Smooth muscle cell (in vitro differentiated cells): ENCODE results near the gene APCDD1L. TPM values are rescaled to one million over a fixed set of nuclear protein-coding genes. Genes with fewer than 3 reads are reported as not detected.
"Not testable (repeated sequence)": the region's sequence is repeated elsewhere in the genome, so short reads cannot be mapped to it uniquely, and the experiment has no call there.

Experiments used
- DNase-seq: peaks from one replicate; lab custom pipeline; 2025; ENCODE audit not compliant: unreplicated experiment; lab: John Stamatoyannopoulos, UW
- H2AFZ ChIP-seq: fragments of 200-600 bp; sonication (generic); 2 replicates; pipeline ENCODE4 v1.6.0; 2016; ENCODE audit warnings: antibody characterized with exemption, low read depth, mild to moderate bottlenecking
- H3F3A ChIP-seq: fragments of 200-600 bp; sonication (generic); 2 replicates; pipeline ENCODE4 v1.6.0; 2017; ENCODE audit warnings: antibody characterized with exemption, low read depth
- H3K27ac ChIP-seq: fragments of 200-600 bp; sonication (generic); 2 replicates; pipeline ENCODE4 v1.5.1; 2016; ENCODE audit warnings: low read depth, mild to moderate bottlenecking
- H3K27me3 ChIP-seq: fragments of 200-600 bp; sonication (generic); 2 replicates; pipeline ENCODE4 v1.6.1; 2016; ENCODE audit warnings: low read depth, mild to moderate bottlenecking
- H3K36me3 ChIP-seq: fragments of 200-600 bp; sonication (generic); 2 replicates; pipeline ENCODE4 v1.5.1; 2016; ENCODE audit warnings: low read depth
- H3K4me1 ChIP-seq: fragments of 200-600 bp; sonication (generic); 2 replicates; pipeline ENCODE4 v1.5.1; 2016; ENCODE audit warnings: low read depth
- H3K4me2 ChIP-seq: fragments of 200-600 bp; sonication (generic); 2 replicates; pipeline ENCODE4 v1.6.0; 2016; ENCODE audit warnings: mild to moderate bottlenecking
- H3K4me3 ChIP-seq: fragments of 200-600 bp; sonication (generic); 2 replicates; pipeline ENCODE4 v1.5.1; 2016; ENCODE audit warnings: mild to moderate bottlenecking
- H3K79me2 ChIP-seq: fragments of 200-600 bp; sonication (generic); 2 replicates; pipeline ENCODE4 v1.6.0; 2016; ENCODE audit warnings: low read depth, mild to moderate bottlenecking
- H3K9ac ChIP-seq: fragments of 200-600 bp; sonication (generic); 2 replicates; pipeline ENCODE4 v1.6.0; 2016; ENCODE audit warnings: low read depth
- H3K9me3 ChIP-seq: fragments of 200-600 bp; sonication (generic); replicated peaks from 2 replicates; pipeline ENCODE4 v1.5.1; 2016; ENCODE audit warnings: low read depth
- H4K20me1 ChIP-seq: fragments of 200-600 bp; sonication (generic); 2 replicates; pipeline ENCODE4 v1.6.0; 2016; ENCODE audit warnings: low read depth
- WGBS: methylation state at CpG from one replicate; pipeline ENCODE4 v1.1.7; 2016; ENCODE audit warnings: low lambda C conversion rate; 5-methylcytosine and 5-hydroxymethylcytosine counted together
- polyA plus RNA-seq: library from polyadenylated mRNA; unstranded; fragments of >200 nt; fragmentation: Nextera tagmentation; extraction: Ambion mirVana; gene quantifications from 2 replicates; pipeline ENCODE4 v1.2.1, GENCODE V29; 2016
- total RNA-seq: library from RNA; depleted of rRNA; stranded (reverse); fragments of >200 nt; gene quantifications from 2 replicates; pipeline ENCODE4 v1.2.3, GENCODE V29; 2014

APCDD1L gene
- total and polyA plus RNA-seq, 2 experiments from 2014 or later, result 9.4 to 18.3 TPM

DNA sequence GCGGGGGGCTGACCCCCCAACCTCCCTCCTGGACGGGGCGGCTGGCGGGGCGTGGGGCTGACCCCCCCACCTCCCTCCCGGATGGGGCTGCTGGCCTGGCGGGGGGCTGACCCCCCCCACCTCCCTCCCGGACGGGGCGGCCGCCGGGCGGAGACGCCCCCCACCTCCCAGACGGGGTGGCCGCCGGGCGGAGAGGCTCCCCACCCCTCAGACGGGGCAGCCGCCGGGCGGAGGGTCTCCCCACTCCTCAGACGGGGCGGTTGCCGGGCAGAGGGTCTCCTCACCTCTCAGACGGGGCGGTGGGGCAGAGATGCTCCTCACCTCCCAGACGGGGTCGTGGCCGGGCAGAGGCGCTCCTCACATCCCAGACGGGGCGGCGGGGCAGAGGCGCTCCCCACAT, 101.0 kb downstream of the APCDD1L start:
- not testable (repeated sequence) for H2AFZ ChIP-seq, H3K27ac ChIP-seq, H3K9ac ChIP-seq, H3K4me1 ChIP-seq, H3K36me3 ChIP-seq, DNase-seq, H3K4me2 ChIP-seq, H3F3A ChIP-seq, H3K27me3 ChIP-seq, H3K4me3 ChIP-seq, H3K9me3 ChIP-seq
- Histone ChIP-seq H3K79me2 (peaks cover 79% of the 10 kb centered on the region), H4K20me1 (peaks cover 77% of the 10 kb centered on the region)
- no CpG with 5 or more reads among the region's 35 CpGs for WGBS

Other genes starting within 250 kb of the APCDD1L start
- gene RAB22A, start 205.7 kb downstream of the APCDD1L start, total RNA-seq, result 23.7 and 25.0 TPM in 2 replicates
- gene RAB22A, start 205.7 kb downstream of the APCDD1L start, polyA plus RNA-seq, result 14.0 and 17.3 TPM in 2 replicates
- 11.3 and 14.9 TPM in 2 replicates for gene VAPB, start 126.2 kb downstream of the APCDD1L start, total RNA-seq
- 28.2 and 29.9 TPM in 2 replicates for gene VAPB, start 126.2 kb downstream of the APCDD1L start, polyA plus RNA-seq
- 31.3 and 35.8 TPM in 2 replicates for gene STX16, start 135.9 kb upstream of the APCDD1L start, total RNA-seq
- gene STX16, start 135.9 kb upstream of the APCDD1L start, polyA plus RNA-seq, result 22.5 and 38.0 TPM in 2 replicates
- 12.1 and 17.7 TPM in 2 replicates for gene NPEPL1, start 177.4 kb upstream of the APCDD1L start, total RNA-seq
- 32.9 and 46.7 TPM in 2 replicates for gene NPEPL1, start 177.4 kb upstream of the APCDD1L start, polyA plus RNA-seq